ENCODE data around the gene HIVEP2.

HIVEP2 gene

GRCh38 chr6:142839686-142840040, 105.3 kb downstream of the HIVEP2 start:
- DNase-seq: no peak

DNA sequence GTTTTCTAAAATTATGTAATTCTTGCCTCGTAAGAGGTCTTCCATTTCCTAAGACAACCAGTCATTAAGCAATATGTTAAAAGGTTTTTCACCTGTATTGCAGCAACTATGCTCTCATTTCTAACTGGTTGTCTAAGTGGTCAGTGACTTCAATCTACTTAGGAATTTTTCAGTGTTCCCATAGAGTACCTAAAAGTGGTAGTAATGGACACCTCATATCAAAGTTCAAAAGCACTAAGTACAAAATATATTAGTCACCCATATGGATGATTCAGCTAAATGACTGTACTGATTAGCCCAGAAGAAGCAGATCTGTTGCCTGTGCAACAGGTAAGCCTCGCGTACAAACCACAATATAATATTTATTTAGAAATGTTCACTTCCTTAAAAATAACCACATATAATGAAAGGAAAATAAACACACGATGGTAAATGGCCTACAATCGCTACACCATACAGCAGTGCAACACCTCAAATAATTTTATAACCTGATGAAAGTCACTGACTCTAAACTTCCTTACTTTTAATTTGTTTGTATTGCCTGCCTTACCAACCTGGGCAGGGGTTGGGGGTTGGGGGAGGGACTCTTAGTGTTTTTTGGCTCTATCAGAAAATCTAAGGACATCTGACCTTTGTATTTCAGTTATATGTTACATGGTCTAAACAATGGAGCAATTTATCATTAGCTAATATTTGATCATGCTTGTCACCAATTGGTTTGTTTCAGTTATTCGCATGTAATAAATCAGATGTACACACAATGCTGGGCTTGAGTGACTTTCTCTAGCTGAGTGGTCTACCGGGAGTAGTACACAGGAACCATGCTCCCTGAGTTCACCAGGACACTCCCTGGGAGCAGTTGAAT, 105.9 kb downstream of the HIVEP2 start:
- DNase-seq: peak; percentile 29

DNA sequence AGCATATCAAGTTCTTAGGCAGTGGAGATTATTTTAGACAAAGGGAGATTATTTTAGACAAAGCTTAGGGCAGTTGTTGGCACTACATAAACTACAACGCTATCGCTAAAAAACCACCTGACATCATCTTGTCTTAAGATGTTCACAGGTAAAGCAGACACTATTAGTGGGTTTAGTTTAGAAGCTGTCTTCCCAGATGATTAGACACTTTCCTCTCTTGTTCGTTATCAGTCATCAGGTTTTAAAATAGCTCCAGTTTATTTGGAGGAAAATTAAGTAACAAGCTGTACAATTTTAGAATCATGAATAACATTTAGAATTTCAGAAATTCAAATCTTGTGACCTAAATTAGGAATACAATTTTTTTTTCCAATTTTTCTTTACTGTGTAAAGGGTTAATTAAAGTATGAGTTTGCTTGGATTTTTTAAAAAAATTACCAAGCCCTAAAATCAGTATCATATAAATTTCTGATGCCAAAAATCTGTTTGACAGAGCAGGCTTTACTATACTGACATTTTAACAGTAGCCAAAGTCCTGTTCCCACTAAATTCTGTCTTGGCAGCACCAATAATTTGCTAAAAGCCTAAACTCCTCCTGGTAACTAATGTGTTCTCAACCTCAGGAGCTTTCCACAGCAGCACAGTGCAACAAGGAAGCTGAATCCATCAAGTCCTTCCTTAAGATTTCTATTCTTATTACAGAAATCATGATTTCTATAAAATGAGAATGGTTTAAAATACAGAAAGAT, 109.0 kb downstream of the HIVEP2 start:
- DNase-seq: no peak

DNA sequence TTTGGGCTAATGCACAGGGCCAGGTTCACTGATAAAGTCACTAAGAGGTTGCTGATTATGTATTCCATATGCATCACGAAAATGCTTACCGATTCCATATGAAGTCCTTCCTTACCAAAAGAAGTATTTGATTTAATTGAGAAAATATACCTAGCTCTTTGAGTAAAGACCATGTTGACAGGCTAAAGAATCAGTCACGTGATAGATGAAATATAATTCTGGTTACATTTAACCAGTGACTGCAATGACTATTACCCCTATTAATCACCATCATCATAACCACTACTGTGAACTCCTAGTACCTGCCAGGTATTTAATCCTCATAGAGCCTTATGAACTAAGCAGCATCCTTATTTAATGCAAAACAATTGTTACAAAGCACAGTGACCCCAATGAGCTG, 110.1 kb downstream of the HIVEP2 start:
- DNase-seq: no peak

DNA sequence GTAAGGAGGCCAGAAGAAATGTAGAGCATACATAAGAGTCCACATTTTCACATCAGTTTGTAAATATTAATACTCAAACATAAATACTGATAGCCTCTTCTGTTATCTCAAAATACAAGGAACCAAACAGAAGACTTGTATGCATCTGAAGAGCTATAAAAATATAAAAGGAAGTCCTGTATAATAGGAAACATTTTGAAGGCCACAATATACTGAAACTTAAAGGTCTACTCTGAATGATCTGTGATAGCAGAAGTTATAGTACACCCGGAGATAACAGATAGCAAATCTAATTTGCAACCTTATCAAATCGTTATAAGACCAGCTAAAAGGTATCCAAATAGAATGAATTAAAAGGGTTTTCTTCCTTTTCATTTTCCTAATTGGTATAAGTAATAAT, 111.2 kb downstream of the HIVEP2 start:
- no peak for DNase-seq

DNA sequence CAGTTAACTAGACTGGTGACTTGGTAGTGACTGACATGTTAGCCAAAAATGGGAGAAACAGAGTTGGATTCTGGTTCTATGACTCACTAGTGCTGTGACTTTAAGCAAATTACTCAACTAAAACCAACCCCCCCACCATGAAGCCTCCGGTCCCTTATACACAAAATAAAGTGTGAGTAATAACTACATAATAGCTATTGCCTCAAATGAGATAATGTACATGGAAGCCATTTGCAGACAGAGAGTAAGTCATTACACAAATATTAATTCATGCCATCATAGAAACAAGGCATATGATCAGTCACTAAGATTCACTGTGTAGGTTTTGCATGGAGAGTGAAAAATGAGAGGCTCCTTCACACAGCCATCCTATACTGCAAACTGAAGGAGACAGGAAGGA, 111.9 kb downstream of the HIVEP2 start:
- DNase-seq: peak; percentile 57

- DNase-seq: no peak
Measured at GRCh38 chr6:142830807-142831206, 114.2 kb downstream of the HIVEP2 start.

- no peak for DNase-seq
Measured at GRCh38 chr6:142830116-142830710, 114.8 kb downstream of the HIVEP2 start.

DNA sequence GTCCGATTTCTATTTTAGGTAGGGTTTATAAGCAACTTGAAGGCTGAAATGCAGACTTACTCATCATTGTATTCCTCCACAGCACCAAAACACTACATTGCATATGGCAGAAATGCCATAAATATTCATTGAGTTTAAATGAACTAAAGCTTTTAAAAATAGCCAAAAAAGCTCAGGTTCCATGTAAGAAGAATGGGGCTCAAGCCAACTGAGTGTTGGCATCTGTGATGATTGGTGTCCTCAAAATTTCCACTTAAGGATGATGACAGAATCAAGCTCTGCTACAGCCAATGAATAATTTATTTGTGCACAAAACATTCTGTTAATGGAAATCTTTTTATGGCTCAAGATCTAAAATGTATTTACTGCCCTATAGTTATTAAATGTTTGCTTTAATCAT, 115.4 kb downstream of the HIVEP2 start:
- DNase-seq: no peak

- DNase-seq: no peak
Measured at GRCh38 chr6:142827991-142828390, 117.0 kb downstream of the HIVEP2 start.

- DNase-seq: no peak
Measured at GRCh38 chr6:142827369-142827768, 117.6 kb downstream of the HIVEP2 start.

DNA sequence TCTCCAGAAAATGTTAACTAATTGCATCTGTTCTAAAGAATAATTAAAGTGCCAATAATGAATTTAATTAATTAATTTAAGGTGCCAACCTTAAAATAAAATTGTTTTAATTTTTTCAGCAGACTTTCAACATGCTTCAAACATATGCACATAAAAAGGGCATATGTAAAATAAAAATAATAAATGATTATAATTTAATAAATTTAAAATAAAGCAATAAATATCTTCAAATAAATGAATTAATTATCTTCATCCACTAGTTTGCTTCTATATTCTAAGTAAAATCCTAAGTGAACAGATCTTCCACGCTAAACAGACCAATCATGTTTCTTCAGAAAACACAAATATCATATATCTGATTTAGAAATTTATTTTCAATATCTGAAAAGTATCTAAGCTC, 119.2 kb downstream of the HIVEP2 start:
- no peak for DNase-seq

- DNase-seq: no peak
Measured at GRCh38 chr6:142824426-142824825, 120.5 kb downstream of the HIVEP2 start.

- DNase-seq: no peak
Measured at GRCh38 chr6:142823256-142823902, 121.6 kb downstream of the HIVEP2 start.

DNA sequence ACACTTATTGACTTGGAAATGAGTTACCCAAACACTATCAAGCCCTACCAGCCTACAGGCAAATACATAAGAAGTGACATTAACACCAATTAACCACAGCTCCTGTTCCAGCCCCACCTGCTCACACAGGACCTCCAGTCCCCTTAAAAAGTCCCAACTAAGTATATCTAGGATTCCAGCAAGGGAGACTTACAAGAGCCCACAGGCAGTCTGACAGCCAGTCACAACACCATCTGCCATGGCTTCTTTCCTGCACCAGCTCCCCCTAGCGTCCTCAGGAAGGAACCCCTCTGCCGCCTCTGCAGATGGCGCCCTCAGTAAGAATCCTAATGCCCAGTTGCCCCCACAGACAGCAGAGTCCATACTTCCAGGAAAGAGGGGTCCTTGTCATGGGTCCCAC, 122.1 kb downstream of the HIVEP2 start:
- DNase-seq: peak; percentile 21

- no peak for DNase-seq
Measured at GRCh38 chr6:142822383-142822782, 122.6 kb downstream of the HIVEP2 start.

GRCh38 chr6:142821860-142822259, 123.1 kb downstream of the HIVEP2 start:
- no peak for DNase-seq

DNA sequence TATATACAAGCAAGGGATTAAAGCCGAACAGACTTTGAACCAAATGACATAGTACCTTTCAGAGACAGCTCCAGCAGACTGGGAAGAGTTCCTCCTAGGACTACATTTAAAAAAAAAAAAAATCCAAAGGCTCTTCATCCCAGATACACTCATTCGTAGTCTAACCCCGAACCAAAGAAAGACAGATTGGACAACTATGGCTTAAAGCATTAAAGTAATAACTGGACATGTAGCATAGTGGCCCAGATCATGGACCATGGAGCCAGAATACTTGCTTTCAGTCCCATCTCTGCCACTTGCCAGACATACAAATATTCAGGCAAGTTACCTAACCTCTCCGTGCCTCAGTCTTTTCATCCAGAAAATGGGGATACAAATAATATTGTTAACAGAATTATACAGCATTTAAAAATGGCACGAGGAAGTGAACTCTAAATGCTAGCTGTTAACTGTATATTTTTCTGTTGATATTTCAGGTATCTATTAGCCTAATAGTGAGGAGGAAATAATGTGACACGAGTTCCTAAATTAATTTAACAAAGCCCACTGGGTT, 123.7 kb downstream of the HIVEP2 start:
- DNase-seq: no peak

DNA sequence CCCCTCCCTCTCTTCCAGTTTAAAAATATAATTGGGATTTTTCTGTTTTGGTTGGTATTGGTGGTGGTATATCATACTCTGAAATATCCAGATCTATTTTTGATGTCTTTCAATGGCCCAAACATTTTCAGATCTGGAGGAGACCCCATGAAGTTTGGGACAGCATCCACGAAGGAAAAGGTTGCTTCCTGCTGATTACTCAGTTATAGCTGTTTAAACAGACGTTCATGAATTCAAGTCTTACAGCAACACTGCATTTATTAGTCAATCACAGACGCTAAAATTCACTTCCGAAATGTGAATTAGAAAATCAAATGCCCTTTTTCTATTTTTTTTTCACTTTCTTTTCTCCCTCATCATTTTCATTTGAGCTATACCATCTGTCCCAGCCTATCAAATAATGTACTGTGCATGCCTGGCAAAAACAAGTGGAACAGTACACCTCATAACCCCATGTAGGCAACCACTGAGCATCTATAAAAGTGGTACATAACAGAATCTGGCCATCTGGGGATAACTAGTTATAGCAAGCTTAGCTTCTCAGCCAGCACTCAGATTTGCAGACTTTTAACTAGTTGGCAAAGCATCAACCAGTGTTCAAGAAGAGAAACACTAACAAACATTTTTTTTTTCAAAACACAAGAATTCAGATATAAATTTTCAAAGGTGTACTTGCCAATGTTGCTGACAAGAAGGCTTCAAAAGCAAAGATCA, 124.5 kb downstream of the HIVEP2 start:
- no peak for DNase-seq

GRCh38 chr6:142819603-142820337, 125.2 kb downstream of the HIVEP2 start:
- DNase-seq: peak; percentile 28

- DNase-seq: no peak
Measured at GRCh38 chr6:142816486-142816885, 128.5 kb downstream of the HIVEP2 start.

GRCh38 chr6:142816031-142816430, 128.9 kb downstream of the HIVEP2 start:
- no peak for DNase-seq

Measured in CD4-positive, alpha-beta T cell treated with Interleukin-17A for 4 hours (primary cell).